DOHH2 (cell line): ENCODE measurements around the gene NUDT3.
"Not testable (repeated sequence)": the region's sequence is repeated elsewhere in the genome, so short reads cannot be mapped to it uniquely, and the experiment has no call there.

Experiments used
- H3F3A ChIP-seq: fragments of 200-600 bp; sonication (generic), shearing (Covaris generic); 2 replicates; pipeline ENCODE4 v1.6.0; 2016; ENCODE audit warnings: antibody characterized with exemption, mild to moderate bottlenecking; ENCODE audit not compliant: control insufficient read depth, insufficient read depth
- H3K27ac ChIP-seq: fragments of 200-600 bp; sonication (generic); 2 replicates; pipeline ENCODE4 v1.5.1; 2014; ENCODE audit warnings: low read depth, mild to moderate bottlenecking, low read length, moderate library complexity
- H3K27me3 ChIP-seq: fragments of 200-600 bp; sonication (generic); 2 replicates; pipeline ENCODE4 v1.6.1; 2014; ENCODE audit warnings: mild to moderate bottlenecking, low read length, mixed read lengths; ENCODE audit not compliant: control insufficient read depth
- H3K36me3 ChIP-seq: fragments of 200-600 bp; sonication (generic); 2 replicates; pipeline ENCODE4 v1.6.1; 2014; ENCODE audit warnings: mild to moderate bottlenecking, low read length, moderate library complexity, mixed read lengths; ENCODE audit not compliant: control insufficient read depth
- H3K4me1 ChIP-seq: fragments of 200-600 bp; sonication (generic); 2 replicates; pipeline ENCODE4 v1.6.1; 2014; ENCODE audit warnings: mild to moderate bottlenecking, low read length, mixed read lengths; ENCODE audit not compliant: control insufficient read depth
- H3K4me2 ChIP-seq: fragments of 200-600 bp; sonication (generic); 2 replicates; pipeline ENCODE4 v1.6.0; 2014; ENCODE audit warnings: mild to moderate bottlenecking, low read length, moderate library complexity
- H3K4me3 ChIP-seq: fragments of 200-600 bp; sonication (generic); 2 replicates; pipeline ENCODE4 v1.5.1; 2014; ENCODE audit warnings: mild to moderate bottlenecking, low read length, mixed read lengths
- H3K79me2 ChIP-seq: fragments of 200-600 bp; sonication (generic); 2 replicates; pipeline ENCODE4 v1.6.1; 2014; ENCODE audit warnings: mild to moderate bottlenecking, low read length, mixed read lengths; ENCODE audit not compliant: control insufficient read depth
- H3K9me2 ChIP-seq: fragments of 200-600 bp; sonication (generic); replicated peaks from 2 replicates; pipeline ENCODE4 v1.6.1; 2014; ENCODE audit warnings: mild to moderate bottlenecking, low read length, mixed read lengths; ENCODE audit not compliant: control insufficient read depth
- H3K9me3 ChIP-seq: fragments of 200-600 bp; sonication (generic); 2 replicates; pipeline ENCODE4 v1.6.1; 2014; ENCODE audit warnings: antibody characterized with exemption, low read length, mixed read lengths; ENCODE audit not compliant: control insufficient read depth, insufficient read depth
- H4K20me1 ChIP-seq: fragments of 200-600 bp; sonication (generic); 2 replicates; pipeline ENCODE4 v1.6.0; 2014; ENCODE audit warnings: low read depth, mild to moderate bottlenecking, antibody characterized with exemption, low read length, moderate library complexity; ENCODE audit not compliant: control insufficient read depth, insufficient read depth
- CTCF ChIP-seq: fragments of 200-600 bp; sonication (generic); IDR thresholded peaks from one replicate; pipeline ENCODE4 v1.5.1; 2014; ENCODE audit warnings: antibody characterized with exemption, mild to moderate bottlenecking, low read depth, low read length; ENCODE audit not compliant: poor library complexity, severe bottlenecking
- EZH2phosphoT487 ChIP-seq: fragments of 200-600 bp; sonication (generic); IDR thresholded peaks from 2 replicates; pipeline ENCODE4 v1.6.1; 2017; ENCODE audit warnings: borderline replicate concordance, mild to moderate bottlenecking, antibody characterized with exemption, low read length, moderate library complexity, mixed read lengths

Gene NUDT3

GRCh38 chr6:34370361-34370760 lies 22.1 kb downstream of the NUDT3 start:
- no peak for TF ChIP-seq EZH2phosphoT487

GRCh38 chr6:34369385-34369784 lies 23.1 kb downstream of the NUDT3 start:
- H4K20me1 ChIP-seq = peaks cover 4% of the 10 kb centered on the region; the same call in 1 of the 2 replicates
- H3K4me2 ChIP-seq = no peak overlapping the region

More at GRCh38 chr6:34370361-34370760, 22.1 kb downstream of the NUDT3 start:
- peaks cover 80% of the 10 kb centered on the region for H3K79me2 ChIP-seq
- peaks cover 7% of the 10 kb centered on the region; the same call in 1 of the 2 replicates for H3F3A ChIP-seq
- H3K27me3 ChIP-seq = no peaks in the 10 kb centered on the region
- no peak overlapping the region for H3K4me3 ChIP-seq
- H3K9me2 ChIP-seq = no peaks in the 10 kb centered on the region
- peaks cover 5% of the 10 kb centered on the region; the same call in 1 of the 2 replicates for H3K36me3 ChIP-seq
- H3K4me2 ChIP-seq = no peak overlapping the region
- peaks cover 4% of the 10 kb centered on the region; the same call in 1 of the 2 replicates for H4K20me1 ChIP-seq
- no peak overlapping the region for H3K27ac ChIP-seq
- H3K9me3 ChIP-seq = no peaks in the 10 kb centered on the region
- peaks cover 6% of the 10 kb centered on the region for H3K4me1 ChIP-seq

GRCh38 chr6:34366639-34366921 lies 25.9 kb downstream of the NUDT3 start:
- H3K27ac ChIP-seq = no peak overlapping the region

More at GRCh38 chr6:34369385-34369784, 23.1 kb downstream of the NUDT3 start:
- H3K27ac ChIP-seq = no peak overlapping the region
- no peak overlapping the region for H3K4me3 ChIP-seq
- peaks cover 6% of the 10 kb centered on the region; the same call in 1 of the 2 replicates for H3F3A ChIP-seq
- TF ChIP-seq EZH2phosphoT487 (no peak), CTCF (no peak)
- H3K79me2 ChIP-seq = peaks cover 76% of the 10 kb centered on the region
- no peaks in the 10 kb centered on the region for H3K9me3 ChIP-seq
- H3K36me3 ChIP-seq = peaks cover 5% of the 10 kb centered on the region; the same call in 1 of the 2 replicates
- no peaks in the 10 kb centered on the region for H3K27me3 ChIP-seq
- H3K9me2 ChIP-seq = no peaks in the 10 kb centered on the region
- H3K4me1 ChIP-seq = peaks cover 4% of the 10 kb centered on the region

GRCh38 chr6:34365781-34366638 lies 26.5 kb downstream of the NUDT3 start:
- not testable (repeated sequence) for H4K20me1 ChIP-seq, H3K27me3 ChIP-seq, H3K27ac ChIP-seq, H3K4me3 ChIP-seq, H3K9me3 ChIP-seq, H3K9me2 ChIP-seq, H3K4me2 ChIP-seq, H3K36me3 ChIP-seq, H3F3A ChIP-seq
- H3K4me1 ChIP-seq = peaks cover 17% of the 10 kb centered on the region
- H3K79me2 ChIP-seq = peaks cover 83% of the 10 kb centered on the region

More at GRCh38 chr6:34366639-34366921, 25.9 kb downstream of the NUDT3 start:
- Histone ChIP-seq H3K36me3 (peaks cover 8% of the 10 kb centered on the region; the same call in 1 of the 2 replicates), H3K79me2 (peaks cover 82% of the 10 kb centered on the region), H4K20me1 (peaks cover 9% of the 10 kb centered on the region; the same call in 1 of the 2 replicates), H3F3A (0 out of 2 replicates have a peak, but pooled peaks cover 3% of the 10 kb centered on the region), H3K9me2 (no peaks in the 10 kb centered on the region), H3K27me3 (no peaks in the 10 kb centered on the region), H3K4me2 (no peak overlapping the region), H3K4me1 (peaks cover 17% of the 10 kb centered on the region), H3K4me3 (no peak overlapping the region), H3K9me3 (no peaks in the 10 kb centered on the region)
- TF ChIP-seq EZH2phosphoT487 (no peak), CTCF (no peak)

- H3K4me2 ChIP-seq = peak overlapping the region; percentile 30; the same call in 1 of the 2 replicates
- not testable (repeated sequence) for H4K20me1 ChIP-seq, H3K36me3 ChIP-seq, H3F3A ChIP-seq, H3K27ac ChIP-seq, H3K4me3 ChIP-seq, H3K27me3 ChIP-seq, H3K9me2 ChIP-seq, H3K9me3 ChIP-seq
- H3K79me2 ChIP-seq = peaks cover 84% of the 10 kb centered on the region
- peaks cover 17% of the 10 kb centered on the region for H3K4me1 ChIP-seq
Observed at GRCh38 chr6:34363681-34364075, 28.8 kb downstream of the NUDT3 start.
